Measurements from ENCODE around the gene SLC7A1.

The SLC7A1 gene

DNA sequence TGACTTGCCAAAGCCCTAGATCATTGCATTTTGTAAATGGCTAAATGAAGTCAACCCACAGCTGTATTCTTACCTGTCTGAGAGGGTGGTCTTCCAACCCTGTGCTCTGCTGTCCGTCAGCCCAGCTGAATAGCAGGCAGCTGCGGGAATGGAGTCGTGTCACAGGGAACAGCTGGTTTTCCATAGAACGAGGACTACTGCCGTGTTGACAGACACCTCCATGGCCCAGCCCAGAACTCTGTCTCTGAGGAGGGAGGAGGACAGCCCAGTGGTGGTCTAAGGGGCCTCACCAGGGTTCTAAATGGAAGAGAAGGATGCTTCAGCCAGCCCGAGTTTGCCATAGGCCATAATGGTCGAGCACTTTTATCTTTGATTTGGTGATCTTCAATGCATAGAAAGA is 110.7 kb downstream of the SLC7A1 start:
- H3K4me3 ChIP-seq (replicated peaks; ENCODE audit: low read depth, low read length), result no peak overlapping the region
- TF ChIP-seq, protein P1, sequence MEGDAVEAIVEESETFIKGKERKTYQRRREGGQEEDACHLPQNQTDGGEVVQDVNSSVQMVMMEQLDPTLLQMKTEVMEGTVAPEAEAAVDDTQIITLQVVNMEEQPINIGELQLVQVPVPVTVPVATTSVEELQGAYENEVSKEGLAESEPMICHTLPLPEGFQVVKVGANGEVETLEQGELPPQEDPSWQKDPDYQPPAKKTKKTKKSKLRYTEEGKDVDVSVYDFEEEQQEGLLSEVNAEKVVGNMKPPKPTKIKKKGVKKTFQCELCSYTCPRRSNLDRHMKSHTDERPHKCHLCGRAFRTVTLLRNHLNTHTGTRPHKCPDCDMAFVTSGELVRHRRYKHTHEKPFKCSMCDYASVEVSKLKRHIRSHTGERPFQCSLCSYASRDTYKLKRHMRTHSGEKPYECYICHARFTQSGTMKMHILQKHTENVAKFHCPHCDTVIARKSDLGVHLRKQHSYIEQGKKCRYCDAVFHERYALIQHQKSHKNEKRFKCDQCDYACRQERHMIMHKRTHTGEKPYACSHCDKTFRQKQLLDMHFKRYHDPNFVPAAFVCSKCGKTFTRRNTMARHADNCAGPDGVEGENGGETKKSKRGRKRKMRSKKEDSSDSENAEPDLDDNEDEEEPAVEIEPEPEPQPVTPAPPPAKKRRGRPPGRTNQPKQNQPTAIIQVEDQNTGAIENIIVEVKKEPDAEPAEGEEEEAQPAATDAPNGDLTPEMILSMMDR (IDR thresholded peaks at IDR 0.05; ENCODE audit: low read depth, low read length, missing control alignments), result no peak
- no peak for DNase-seq (ENCODE audit: extremely low read depth, low read depth)

DNA sequence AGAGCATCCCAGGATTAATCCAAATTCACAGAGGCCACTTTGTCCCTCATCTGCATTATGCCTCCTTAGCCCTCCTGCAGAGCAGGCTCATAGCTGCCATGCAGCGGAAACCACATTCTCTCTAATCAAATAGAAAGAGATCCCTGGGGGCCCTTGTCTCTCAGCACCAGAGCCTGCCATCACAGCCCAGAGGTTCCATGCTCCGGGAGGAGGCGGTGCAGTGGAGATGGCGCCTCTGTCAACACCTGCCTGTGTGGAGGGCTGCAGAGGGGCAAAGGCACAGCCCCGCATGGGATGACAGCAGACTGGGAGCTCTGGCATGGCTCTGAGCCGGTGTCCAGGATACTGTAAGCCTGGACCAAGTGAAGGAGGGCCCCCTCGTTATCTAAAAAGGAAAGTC is 111.3 kb downstream of the SLC7A1 start:
- no peak overlapping the region for H3K4me3 ChIP-seq (replicated peaks; ENCODE audit: low read depth, low read length)
- no peak for DNase-seq (ENCODE audit: extremely low read depth, low read depth)
- TF ChIP-seq, protein P1 (IDR thresholded peaks at IDR 0.05; ENCODE audit: low read depth, low read length, missing control alignments), result no peak

DNA sequence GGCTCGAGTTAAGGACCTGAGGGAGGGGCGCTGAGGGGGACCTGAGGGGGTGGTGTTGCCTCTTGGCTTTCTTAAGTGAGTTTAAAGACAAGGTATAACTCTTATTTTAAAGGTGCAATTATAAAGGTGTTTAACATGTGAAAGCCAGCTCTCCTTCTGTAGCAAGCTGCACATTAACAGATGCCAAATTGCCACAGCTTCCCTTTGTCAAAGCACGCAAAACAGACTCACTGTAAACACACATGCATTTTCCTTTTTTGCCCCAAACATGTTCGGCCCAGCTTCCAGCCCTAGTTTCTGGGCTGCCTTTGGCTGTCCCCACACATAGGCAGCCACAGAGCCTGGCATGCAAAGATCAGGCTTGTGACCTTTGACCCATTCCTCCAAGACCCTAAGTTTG is 111.9 kb downstream of the SLC7A1 start:
- DNase-seq (ENCODE audit: extremely low read depth, low read depth), result no peak
- TF ChIP-seq, protein P1 (IDR thresholded peaks at IDR 0.05; ENCODE audit: low read depth, low read length, missing control alignments), result no peak
- H3K4me3 ChIP-seq (replicated peaks; ENCODE audit: low read depth, low read length), result no peak overlapping the region

DNA sequence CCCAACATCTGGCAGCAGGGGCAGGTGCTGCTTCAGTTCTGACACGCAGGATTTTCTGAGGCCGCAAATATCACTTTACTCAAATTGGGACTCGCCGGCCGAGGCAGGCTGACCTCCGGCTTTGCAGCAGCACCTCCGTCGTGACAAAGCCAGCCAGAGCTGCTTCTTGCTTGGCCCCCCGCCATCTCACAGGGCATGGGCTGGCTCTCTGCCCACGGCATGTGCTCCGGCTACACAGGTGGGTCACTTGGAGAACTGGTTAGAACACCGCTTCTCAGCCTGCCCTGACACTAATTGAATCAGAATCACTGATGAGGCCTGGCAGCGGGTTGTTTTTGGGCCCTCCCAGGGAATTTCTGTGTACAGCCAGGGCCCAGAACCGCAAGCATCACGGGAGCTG is 112.3 kb downstream of the SLC7A1 start:
- H3K4me3 ChIP-seq (replicated peaks; ENCODE audit: low read depth, low read length), result no peak overlapping the region
- no peak for DNase-seq (ENCODE audit: extremely low read depth, low read depth)
- TF ChIP-seq, protein P1 (IDR thresholded peaks at IDR 0.05; ENCODE audit: low read depth, low read length, missing control alignments), result no peak

DNA sequence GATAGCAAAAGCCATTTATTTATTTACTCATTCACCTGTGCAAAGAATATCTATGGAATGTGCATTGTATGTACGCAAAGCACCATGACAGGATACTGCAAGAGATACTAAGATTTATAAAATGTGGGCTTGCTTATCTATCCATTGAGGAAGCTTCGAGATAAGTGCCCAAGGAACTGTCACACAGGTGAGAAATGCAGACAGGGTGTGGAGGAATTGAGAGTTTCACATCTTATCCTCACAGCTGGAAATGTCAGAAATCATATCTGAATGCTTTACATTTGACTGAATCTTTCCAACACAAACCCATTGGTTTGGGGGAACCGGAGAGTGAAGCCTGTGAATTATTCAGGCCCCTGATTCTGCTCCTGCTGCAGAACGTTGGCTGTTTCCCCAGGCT is 113.0 kb downstream of the SLC7A1 start:
- TF ChIP-seq, protein P1 (IDR thresholded peaks at IDR 0.05; ENCODE audit: low read depth, low read length, missing control alignments), result no peak
- H3K4me3 ChIP-seq (replicated peaks; ENCODE audit: low read depth, low read length), result no peak overlapping the region
- DNase-seq (ENCODE audit: extremely low read depth, low read depth), result no peak

DNA sequence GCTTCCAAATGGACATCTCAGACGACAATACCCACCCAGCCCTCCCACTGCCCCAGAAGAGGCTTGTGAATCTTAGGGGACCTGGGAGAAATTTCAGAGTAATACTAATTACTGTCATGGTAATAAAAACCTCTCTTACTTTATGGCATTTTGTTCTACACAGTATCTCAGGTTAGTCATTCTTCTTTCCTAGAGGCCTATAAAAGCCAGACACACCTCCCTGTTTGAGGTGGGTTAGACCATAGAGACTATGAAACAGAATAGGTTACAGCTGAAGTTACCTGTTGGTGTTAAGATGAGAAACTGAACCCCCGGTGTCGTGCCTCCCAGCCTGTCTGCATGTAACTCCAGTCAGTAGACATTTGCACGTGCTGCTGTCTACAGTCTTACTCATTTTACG is 113.9 kb downstream of the SLC7A1 start:
- H3K4me3 ChIP-seq (replicated peaks; ENCODE audit: low read depth, low read length), result no peak overlapping the region
- DNase-seq (ENCODE audit: extremely low read depth, low read depth), result no peak
- TF ChIP-seq, protein P1 (IDR thresholded peaks at IDR 0.05; ENCODE audit: low read depth, low read length, missing control alignments), result no peak

DNA sequence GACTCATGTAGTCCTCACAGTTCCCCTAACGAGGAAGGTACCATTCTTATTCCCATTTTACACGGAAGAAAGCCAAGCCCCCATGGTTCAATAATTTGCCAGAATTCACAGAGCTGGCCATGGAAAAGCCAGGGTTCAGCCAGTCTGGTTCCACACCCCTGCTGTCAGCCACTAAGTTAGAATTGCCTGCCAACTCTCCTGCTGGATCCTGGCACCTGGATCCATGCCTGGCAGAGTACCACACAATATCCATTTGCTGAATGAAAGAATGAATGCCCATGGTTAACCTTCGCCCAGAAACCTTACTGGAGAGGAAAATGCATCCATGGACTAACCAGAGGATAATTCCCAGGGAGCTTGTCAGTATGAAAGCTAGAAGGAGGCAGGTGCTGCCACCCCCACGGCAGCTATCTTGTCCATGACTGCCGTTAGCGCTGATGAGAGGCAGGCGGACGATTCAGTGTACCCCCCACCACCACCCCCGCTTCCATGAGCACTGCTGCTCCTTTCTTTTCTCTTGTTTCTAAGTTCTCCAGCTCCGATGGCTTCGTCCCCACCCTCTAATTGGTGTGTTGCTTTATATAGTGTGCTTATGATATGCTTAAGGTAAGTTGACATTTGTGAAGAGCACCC is 114.5 kb downstream of the SLC7A1 start:
- TF ChIP-seq, protein P1 (IDR thresholded peaks at IDR 0.05; ENCODE audit: low read depth, low read length, missing control alignments), result no peak
- no peak for DNase-seq (ENCODE audit: extremely low read depth, low read depth)
- no peak overlapping the region for H3K4me3 ChIP-seq (replicated peaks; ENCODE audit: low read depth, low read length)
